Mammary epithelial cell (primary cell): ENCODE measurements around the gene DCTN5.

ENCODE experiments used
- EZH2 ChIP-seq: IDR thresholded peaks from 2 replicates; pipeline ENCODE4 v1.6.1; 2012; ENCODE audit warnings: low read length, inconsistent platforms, borderline replicate concordance
- TF ChIP-seq, protein P1 (sequence below), 2 donors: IDR thresholded peaks in 1 of 2; conservative IDR thresholded peaks in 1 of 2; 2 replicates each; pipeline ENCODE4 v1.5.1; 2011 to 2012; ENCODE audit warnings: inconsistent platforms in 2 of 2, low read length in 2 of 2, mild to moderate bottlenecking in 2 of 2, control low read depth in 1 of 2, low read depth in 1 of 2; ENCODE audit not compliant: insufficient read depth in 1 of 2; ENCODE audit errors: extremely low read depth in 1 of 2

DNA sequence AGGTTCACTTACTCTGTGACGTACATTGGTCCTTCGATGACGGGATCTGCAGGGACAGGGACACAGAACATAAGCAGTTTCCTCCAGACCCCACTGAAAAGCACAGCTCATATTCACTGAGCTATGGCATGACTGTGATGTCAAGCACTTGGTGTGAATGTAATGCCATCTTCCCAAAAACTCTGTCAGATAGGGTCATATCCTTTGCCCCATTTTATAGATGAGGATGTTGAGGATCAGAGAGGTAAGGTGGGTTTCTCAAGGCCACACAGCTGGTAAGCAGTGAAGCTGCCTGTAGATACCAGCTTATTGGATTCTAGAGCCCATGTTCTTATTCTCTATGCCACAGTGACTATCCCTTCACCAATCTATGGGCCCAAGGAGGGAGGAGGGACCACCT, 69.2 kb downstream of the DCTN5 start:
- TF ChIP-seq, protein P1, sequence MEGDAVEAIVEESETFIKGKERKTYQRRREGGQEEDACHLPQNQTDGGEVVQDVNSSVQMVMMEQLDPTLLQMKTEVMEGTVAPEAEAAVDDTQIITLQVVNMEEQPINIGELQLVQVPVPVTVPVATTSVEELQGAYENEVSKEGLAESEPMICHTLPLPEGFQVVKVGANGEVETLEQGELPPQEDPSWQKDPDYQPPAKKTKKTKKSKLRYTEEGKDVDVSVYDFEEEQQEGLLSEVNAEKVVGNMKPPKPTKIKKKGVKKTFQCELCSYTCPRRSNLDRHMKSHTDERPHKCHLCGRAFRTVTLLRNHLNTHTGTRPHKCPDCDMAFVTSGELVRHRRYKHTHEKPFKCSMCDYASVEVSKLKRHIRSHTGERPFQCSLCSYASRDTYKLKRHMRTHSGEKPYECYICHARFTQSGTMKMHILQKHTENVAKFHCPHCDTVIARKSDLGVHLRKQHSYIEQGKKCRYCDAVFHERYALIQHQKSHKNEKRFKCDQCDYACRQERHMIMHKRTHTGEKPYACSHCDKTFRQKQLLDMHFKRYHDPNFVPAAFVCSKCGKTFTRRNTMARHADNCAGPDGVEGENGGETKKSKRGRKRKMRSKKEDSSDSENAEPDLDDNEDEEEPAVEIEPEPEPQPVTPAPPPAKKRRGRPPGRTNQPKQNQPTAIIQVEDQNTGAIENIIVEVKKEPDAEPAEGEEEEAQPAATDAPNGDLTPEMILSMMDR (conservative IDR thresholded peaks at IDR 0.05 in 1 of 2, IDR thresholded peaks at IDR 0.05 in 1 of 2; ENCODE audit: extremely low read depth in 1 of 2, insufficient read depth in 1 of 2, low read depth in 1 of 2, low read length in 2 of 2), result no peak
- TF ChIP-seq EZH2, result no peak
